Mammary epithelial cell (primary cell): ENCODE results near the gene NOPCHAP1.
"Not testable (repeated sequence)": the region's sequence is repeated elsewhere in the genome, so short reads cannot be mapped to it uniquely, and the experiment has no call there.

Source experiments
- EZH2 ChIP-seq: IDR thresholded peaks from 2 replicates; pipeline ENCODE4 v1.6.1; 2012; ENCODE audit warnings: low read length, inconsistent platforms, borderline replicate concordance
- TF ChIP-seq, protein P1 (sequence below), 2 donors: IDR thresholded peaks in 1 of 2; conservative IDR thresholded peaks in 1 of 2; 2 replicates each; pipeline ENCODE4 v1.5.1; 2011 to 2012; ENCODE audit warnings: inconsistent platforms in 2 of 2, low read length in 2 of 2, mild to moderate bottlenecking in 2 of 2, control low read depth in 1 of 2, low read depth in 1 of 2; ENCODE audit not compliant: insufficient read depth in 1 of 2; ENCODE audit errors: extremely low read depth in 1 of 2

DNA sequence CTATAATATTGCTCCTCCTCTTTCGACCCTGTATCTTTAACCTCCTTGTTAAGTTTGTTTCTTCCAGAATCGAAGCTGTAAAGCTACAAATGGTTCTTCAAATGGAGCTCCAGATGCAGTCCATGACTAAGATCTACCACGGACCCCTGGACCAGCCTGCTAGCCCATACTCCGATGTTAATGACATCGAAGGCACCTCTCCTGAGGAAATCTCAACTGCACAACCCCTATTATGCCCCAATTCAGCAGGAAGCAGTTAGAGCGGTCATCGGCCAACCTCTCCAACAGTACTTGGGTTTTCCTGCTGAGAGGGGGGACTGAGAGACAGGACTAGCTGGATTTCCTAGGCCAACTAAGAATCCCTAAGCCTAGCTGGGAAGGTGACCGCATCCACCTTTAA, 42.7 kb upstream of the NOPCHAP1 start:
- TF ChIP-seq, protein P1, sequence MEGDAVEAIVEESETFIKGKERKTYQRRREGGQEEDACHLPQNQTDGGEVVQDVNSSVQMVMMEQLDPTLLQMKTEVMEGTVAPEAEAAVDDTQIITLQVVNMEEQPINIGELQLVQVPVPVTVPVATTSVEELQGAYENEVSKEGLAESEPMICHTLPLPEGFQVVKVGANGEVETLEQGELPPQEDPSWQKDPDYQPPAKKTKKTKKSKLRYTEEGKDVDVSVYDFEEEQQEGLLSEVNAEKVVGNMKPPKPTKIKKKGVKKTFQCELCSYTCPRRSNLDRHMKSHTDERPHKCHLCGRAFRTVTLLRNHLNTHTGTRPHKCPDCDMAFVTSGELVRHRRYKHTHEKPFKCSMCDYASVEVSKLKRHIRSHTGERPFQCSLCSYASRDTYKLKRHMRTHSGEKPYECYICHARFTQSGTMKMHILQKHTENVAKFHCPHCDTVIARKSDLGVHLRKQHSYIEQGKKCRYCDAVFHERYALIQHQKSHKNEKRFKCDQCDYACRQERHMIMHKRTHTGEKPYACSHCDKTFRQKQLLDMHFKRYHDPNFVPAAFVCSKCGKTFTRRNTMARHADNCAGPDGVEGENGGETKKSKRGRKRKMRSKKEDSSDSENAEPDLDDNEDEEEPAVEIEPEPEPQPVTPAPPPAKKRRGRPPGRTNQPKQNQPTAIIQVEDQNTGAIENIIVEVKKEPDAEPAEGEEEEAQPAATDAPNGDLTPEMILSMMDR (conservative IDR thresholded peaks at IDR 0.05 in 1 of 2, IDR thresholded peaks at IDR 0.05 in 1 of 2; ENCODE audit: extremely low read depth in 1 of 2, insufficient read depth in 1 of 2, low read depth in 1 of 2, low read length in 2 of 2), result not testable (repeated sequence)
- not testable (repeated sequence) for TF ChIP-seq EZH2
